ENCODE data around the gene CDK15. TPM values are rescaled to one million over a fixed set of nuclear protein-coding genes. Genes with fewer than 3 reads are reported as not detected.

The CDK15 gene
- total and polyA plus RNA-seq, 9 of the 15 experiments (the other 6 are each of a cell fraction or from before 2014, with no cell fraction given): not detected

- TF ChIP-seq, protein P1, sequence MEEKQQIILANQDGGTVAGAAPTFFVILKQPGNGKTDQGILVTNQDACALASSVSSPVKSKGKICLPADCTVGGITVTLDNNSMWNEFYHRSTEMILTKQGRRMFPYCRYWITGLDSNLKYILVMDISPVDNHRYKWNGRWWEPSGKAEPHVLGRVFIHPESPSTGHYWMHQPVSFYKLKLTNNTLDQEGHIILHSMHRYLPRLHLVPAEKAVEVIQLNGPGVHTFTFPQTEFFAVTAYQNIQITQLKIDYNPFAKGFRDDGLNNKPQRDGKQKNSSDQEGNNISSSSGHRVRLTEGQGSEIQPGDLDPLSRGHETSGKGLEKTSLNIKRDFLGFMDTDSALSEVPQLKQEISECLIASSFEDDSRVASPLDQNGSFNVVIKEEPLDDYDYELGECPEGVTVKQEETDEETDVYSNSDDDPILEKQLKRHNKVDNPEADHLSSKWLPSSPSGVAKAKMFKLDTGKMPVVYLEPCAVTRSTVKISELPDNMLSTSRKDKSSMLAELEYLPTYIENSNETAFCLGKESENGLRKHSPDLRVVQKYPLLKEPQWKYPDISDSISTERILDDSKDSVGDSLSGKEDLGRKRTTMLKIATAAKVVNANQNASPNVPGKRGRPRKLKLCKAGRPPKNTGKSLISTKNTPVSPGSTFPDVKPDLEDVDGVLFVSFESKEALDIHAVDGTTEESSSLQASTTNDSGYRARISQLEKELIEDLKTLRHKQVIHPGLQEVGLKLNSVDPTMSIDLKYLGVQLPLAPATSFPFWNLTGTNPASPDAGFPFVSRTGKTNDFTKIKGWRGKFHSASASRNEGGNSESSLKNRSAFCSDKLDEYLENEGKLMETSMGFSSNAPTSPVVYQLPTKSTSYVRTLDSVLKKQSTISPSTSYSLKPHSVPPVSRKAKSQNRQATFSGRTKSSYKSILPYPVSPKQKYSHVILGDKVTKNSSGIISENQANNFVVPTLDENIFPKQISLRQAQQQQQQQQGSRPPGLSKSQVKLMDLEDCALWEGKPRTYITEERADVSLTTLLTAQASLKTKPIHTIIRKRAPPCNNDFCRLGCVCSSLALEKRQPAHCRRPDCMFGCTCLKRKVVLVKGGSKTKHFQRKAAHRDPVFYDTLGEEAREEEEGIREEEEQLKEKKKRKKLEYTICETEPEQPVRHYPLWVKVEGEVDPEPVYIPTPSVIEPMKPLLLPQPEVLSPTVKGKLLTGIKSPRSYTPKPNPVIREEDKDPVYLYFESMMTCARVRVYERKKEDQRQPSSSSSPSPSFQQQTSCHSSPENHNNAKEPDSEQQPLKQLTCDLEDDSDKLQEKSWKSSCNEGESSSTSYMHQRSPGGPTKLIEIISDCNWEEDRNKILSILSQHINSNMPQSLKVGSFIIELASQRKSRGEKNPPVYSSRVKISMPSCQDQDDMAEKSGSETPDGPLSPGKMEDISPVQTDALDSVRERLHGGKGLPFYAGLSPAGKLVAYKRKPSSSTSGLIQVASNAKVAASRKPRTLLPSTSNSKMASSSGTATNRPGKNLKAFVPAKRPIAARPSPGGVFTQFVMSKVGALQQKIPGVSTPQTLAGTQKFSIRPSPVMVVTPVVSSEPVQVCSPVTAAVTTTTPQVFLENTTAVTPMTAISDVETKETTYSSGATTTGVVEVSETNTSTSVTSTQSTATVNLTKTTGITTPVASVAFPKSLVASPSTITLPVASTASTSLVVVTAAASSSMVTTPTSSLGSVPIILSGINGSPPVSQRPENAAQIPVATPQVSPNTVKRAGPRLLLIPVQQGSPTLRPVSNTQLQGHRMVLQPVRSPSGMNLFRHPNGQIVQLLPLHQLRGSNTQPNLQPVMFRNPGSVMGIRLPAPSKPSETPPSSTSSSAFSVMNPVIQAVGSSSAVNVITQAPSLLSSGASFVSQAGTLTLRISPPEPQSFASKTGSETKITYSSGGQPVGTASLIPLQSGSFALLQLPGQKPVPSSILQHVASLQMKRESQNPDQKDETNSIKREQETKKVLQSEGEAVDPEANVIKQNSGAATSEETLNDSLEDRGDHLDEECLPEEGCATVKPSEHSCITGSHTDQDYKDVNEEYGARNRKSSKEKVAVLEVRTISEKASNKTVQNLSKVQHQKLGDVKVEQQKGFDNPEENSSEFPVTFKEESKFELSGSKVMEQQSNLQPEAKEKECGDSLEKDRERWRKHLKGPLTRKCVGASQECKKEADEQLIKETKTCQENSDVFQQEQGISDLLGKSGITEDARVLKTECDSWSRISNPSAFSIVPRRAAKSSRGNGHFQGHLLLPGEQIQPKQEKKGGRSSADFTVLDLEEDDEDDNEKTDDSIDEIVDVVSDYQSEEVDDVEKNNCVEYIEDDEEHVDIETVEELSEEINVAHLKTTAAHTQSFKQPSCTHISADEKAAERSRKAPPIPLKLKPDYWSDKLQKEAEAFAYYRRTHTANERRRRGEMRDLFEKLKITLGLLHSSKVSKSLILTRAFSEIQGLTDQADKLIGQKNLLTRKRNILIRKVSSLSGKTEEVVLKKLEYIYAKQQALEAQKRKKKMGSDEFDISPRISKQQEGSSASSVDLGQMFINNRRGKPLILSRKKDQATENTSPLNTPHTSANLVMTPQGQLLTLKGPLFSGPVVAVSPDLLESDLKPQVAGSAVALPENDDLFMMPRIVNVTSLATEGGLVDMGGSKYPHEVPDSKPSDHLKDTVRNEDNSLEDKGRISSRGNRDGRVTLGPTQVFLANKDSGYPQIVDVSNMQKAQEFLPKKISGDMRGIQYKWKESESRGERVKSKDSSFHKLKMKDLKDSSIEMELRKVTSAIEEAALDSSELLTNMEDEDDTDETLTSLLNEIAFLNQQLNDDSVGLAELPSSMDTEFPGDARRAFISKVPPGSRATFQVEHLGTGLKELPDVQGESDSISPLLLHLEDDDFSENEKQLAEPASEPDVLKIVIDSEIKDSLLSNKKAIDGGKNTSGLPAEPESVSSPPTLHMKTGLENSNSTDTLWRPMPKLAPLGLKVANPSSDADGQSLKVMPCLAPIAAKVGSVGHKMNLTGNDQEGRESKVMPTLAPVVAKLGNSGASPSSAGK (IDR thresholded peaks at IDR 0.05): no peak
- TF ChIP-seq ZNF174 (CRISPR knock-in tag; IDR thresholded peaks at IDR 0.05): no peak
- no peak for TF ChIP-seq ZNF121 (CRISPR knock-in tag; conservative IDR thresholded peaks at IDR 0.05)
- TF ChIP-seq SMARCA5 (IDR thresholded peaks at IDR 0.05): no peak
- no peak for TF ChIP-seq ZFP91 (CRISPR knock-in tag; IDR thresholded peaks at IDR 0.05)
- TF ChIP-seq ZNF436 (CRISPR knock-in tag; IDR thresholded peaks at IDR 0.05): no peak
- TF ChIP-seq GATA2 (CRISPR knock-in tag; IDR thresholded peaks at IDR 0.05): no peak
- TF ChIP-seq E2F5 (CRISPR knock-in tag; IDR thresholded peaks at IDR 0.05): no peak
- no peak for TF ChIP-seq FOXJ2 (tag; IDR thresholded peaks at IDR 0.05)
Observed at GRCh38 chr2:201774546-201774945, 31.8 kb upstream of the CDK15 start (continued).

Measured in K562 (cell line).